Cerebellar cortex (tissue), 1 donor: ENCODE measurements around the gene SOD1.
"Not testable (repeated sequence)": the region's sequence is repeated elsewhere in the genome, so short reads cannot be mapped to it uniquely, and the experiment has no call there.

Experiments
- DNase-seq: peaks from one replicate; pipeline ENCODE4 v3.0.0-alpha.2; 2015; ENCODE audit warnings: low spot score

SOD1 gene

GRCh38 chr21:31654821-31655580 lies 4.5 kb upstream of the SOD1 start:
- not testable (repeated sequence) for DNase-seq

GRCh38 chr21:31656199-31657095 lies 3.0 kb upstream of the SOD1 start:
- DNase-seq, result no peak

GRCh38 chr21:31658053-31658452 lies 1.4 kb upstream of the SOD1 start:
- no peak for DNase-seq

GRCh38 chr21:31659286-31659535 lies 282 bp upstream of the SOD1 start:
- no peak for DNase-seq

- DNase-seq, result no peak
These were observed 719 bp downstream of the SOD1 start for GRCh38 chr21:31660259-31660565.

- DNase-seq, result no peak
These were observed 1.1 kb downstream of the SOD1 start for GRCh38 chr21:31660591-31660990.

GRCh38 chr21:31663584-31664249 lies 4.2 kb downstream of the SOD1 start:
- no peak for DNase-seq

- no peak for DNase-seq
These were observed 5.9 kb downstream of the SOD1 start for GRCh38 chr21:31665397-31665796.

- DNase-seq, result not testable (repeated sequence)
These were observed 6.4 kb downstream of the SOD1 start for GRCh38 chr21:31665869-31666268.

- DNase-seq, result no peak
These were observed 7.0 kb downstream of the SOD1 start for GRCh38 chr21:31666445-31667010.

GRCh38 chr21:31667132-31667531 lies 7.6 kb downstream of the SOD1 start:
- no peak for DNase-seq

- no peak for DNase-seq
These were observed 8.1 kb downstream of the SOD1 start for GRCh38 chr21:31667639-31668038.

GRCh38 chr21:31668651-31669491 lies 9.4 kb downstream of the SOD1 start:
- DNase-seq, result no peak

- DNase-seq, result no peak
These were observed 10.6 kb downstream of the SOD1 start for GRCh38 chr21:31670070-31670469.

GRCh38 chr21:31671146-31671716 lies 11.7 kb downstream of the SOD1 start:
- DNase-seq, result no peak

- no peak for DNase-seq
These were observed 12.4 kb downstream of the SOD1 start for GRCh38 chr21:31671931-31672330.

GRCh38 chr21:31673321-31673912 lies 13.9 kb downstream of the SOD1 start:
- DNase-seq, result no peak

- DNase-seq, result no peak
These were observed 15.8 kb downstream of the SOD1 start for GRCh38 chr21:31675318-31675717.

- DNase-seq, result no peak
These were observed 16.5 kb downstream of the SOD1 start for GRCh38 chr21:31675960-31676359.

GRCh38 chr21:31677047-31677446 lies 17.6 kb downstream of the SOD1 start:
- no peak for DNase-seq

- no peak for DNase-seq
These were observed 19.0 kb downstream of the SOD1 start for GRCh38 chr21:31678478-31678877.
